SW480 (cell line): ENCODE measurements around the gene SMIM8.
"Not testable (repeated sequence)": the region's sequence is repeated elsewhere in the genome, so short reads cannot be mapped to it uniquely, and the experiment has no call there.

Source experiments
- DNase-seq: peaks from one replicate; pipeline ENCODE4 v3.0.0-alpha.2; 2016; ENCODE audit warnings: low spot score

The SMIM8 gene

GRCh38 chr6:87322304-87323212 is at the start of gene SMIM8:
SMIM8 (plus strand) TSS chr6:87322588; CDS start chr6:87337032, 14,444 bp downstream.
- DNase-seq = peak; percentile 80

GRCh38 chr6:87274660-87275274 is 47.6 kb upstream of the SMIM8 start:
- DNase-seq = no peak

- DNase-seq = no peak
These were observed 45.8 kb upstream of the SMIM8 start for GRCh38 chr6:87276624-87277023.

GRCh38 chr6:87277123-87277522 is 45.3 kb upstream of the SMIM8 start:
- peak; percentile 44 for DNase-seq

GRCh38 chr6:87279196-87279595 is 43.2 kb upstream of the SMIM8 start:
- no peak for DNase-seq

GRCh38 chr6:87281426-87281825 is 41.0 kb upstream of the SMIM8 start:
- DNase-seq = no peak

- DNase-seq = no peak
These were observed 39.6 kb upstream of the SMIM8 start for GRCh38 chr6:87282743-87283142.

- no peak for DNase-seq
These were observed 38.9 kb upstream of the SMIM8 start for GRCh38 chr6:87283461-87283860.

GRCh38 chr6:87287251-87287650 is 35.1 kb upstream of the SMIM8 start:
- no peak for DNase-seq

GRCh38 chr6:87289571-87289970 is 32.8 kb upstream of the SMIM8 start:
- DNase-seq = no peak

- no peak for DNase-seq
These were observed 30.5 kb upstream of the SMIM8 start for GRCh38 chr6:87291883-87292282.

GRCh38 chr6:87293526-87293925 is 28.9 kb upstream of the SMIM8 start:
- no peak for DNase-seq

GRCh38 chr6:87297119-87297518 is 25.3 kb upstream of the SMIM8 start:
- DNase-seq = no peak

- DNase-seq = not testable (repeated sequence)
These were observed 21.1 kb upstream of the SMIM8 start for GRCh38 chr6:87301277-87301676.

GRCh38 chr6:87308970-87309369 is 13.4 kb upstream of the SMIM8 start:
- DNase-seq = peak; percentile 14

- DNase-seq = no peak
These were observed 9.5 kb upstream of the SMIM8 start for GRCh38 chr6:87312860-87313259.

GRCh38 chr6:87315071-87315470 is 7.3 kb upstream of the SMIM8 start:
- no peak for DNase-seq

- DNase-seq = no peak
These were observed 3.0 kb upstream of the SMIM8 start for GRCh38 chr6:87319271-87319987.

- DNase-seq = not testable (repeated sequence)
These were observed 1.5 kb downstream of the SMIM8 start for GRCh38 chr6:87323880-87324279.

GRCh38 chr6:87330961-87331360 is 8.6 kb downstream of the SMIM8 start:
- DNase-seq = no peak

GRCh38 chr6:87333033-87333432 is 10.6 kb downstream of the SMIM8 start:
- no peak for DNase-seq

- no peak for DNase-seq
These were observed 11.3 kb downstream of the SMIM8 start for GRCh38 chr6:87333591-87334181.
